HG03558 (cell line): ENCODE results near the gene DPYD.
A peak's percentile ranks its signal among the peaks of the same experiment; 100 is the strongest.
"Not testable (repeated sequence)": the region's sequence is repeated elsewhere in the genome, so short reads cannot be mapped to it uniquely, and the experiment has no call there.

ENCODE experiments used
- ATAC-seq: cut with Tn5 transposase; IDR thresholded peaks from one replicate; pipeline ENCODE4 v1.9.1; 2021; ENCODE audit warnings: moderate number of reproducible peaks; ENCODE audit not compliant: unreplicated experiment; ENCODE audit errors: extremely low read depth

DPYD gene

GRCh38 chr1:97262842-97263241, 658.0 kb downstream of the DPYD start:
- ATAC-seq: no peak

GRCh38 chr1:97258597-97258996, 662.2 kb downstream of the DPYD start:
- no peak for ATAC-seq

- no peak for ATAC-seq
Observed at GRCh38 chr1:97254731-97255463, 665.9 kb downstream of the DPYD start.

GRCh38 chr1:97252925-97253324, 667.9 kb downstream of the DPYD start:
- ATAC-seq: no peak

- ATAC-seq: no peak
Observed at GRCh38 chr1:97252076-97252475, 668.8 kb downstream of the DPYD start.

- no peak for ATAC-seq
Observed at GRCh38 chr1:97247196-97247595, 673.6 kb downstream of the DPYD start.

- ATAC-seq: no peak
Observed at GRCh38 chr1:97245682-97246081, 675.2 kb downstream of the DPYD start.

GRCh38 chr1:97245026-97245425, 675.8 kb downstream of the DPYD start:
- ATAC-seq: no peak

GRCh38 chr1:97243973-97244560, 676.8 kb downstream of the DPYD start:
- ATAC-seq: peak; percentile 59

- no peak for ATAC-seq
Observed at GRCh38 chr1:97238816-97239215, 682.0 kb downstream of the DPYD start.

GRCh38 chr1:97231354-97231753, 689.5 kb downstream of the DPYD start:
- not testable (repeated sequence) for ATAC-seq

- ATAC-seq: no peak
Observed at GRCh38 chr1:97212671-97213070, 708.2 kb downstream of the DPYD start.

- no peak for ATAC-seq
Observed at GRCh38 chr1:97210307-97210706, 710.5 kb downstream of the DPYD start.

GRCh38 chr1:97209381-97209957, 711.4 kb downstream of the DPYD start:
- ATAC-seq: no peak

- ATAC-seq: no peak
Observed at GRCh38 chr1:97207868-97208267, 713.0 kb downstream of the DPYD start.

GRCh38 chr1:97204468-97204867, 716.4 kb downstream of the DPYD start:
- no peak for ATAC-seq

GRCh38 chr1:97202481-97203380, 718.1 kb downstream of the DPYD start:
- ATAC-seq: no peak

GRCh38 chr1:97201641-97202040, 719.2 kb downstream of the DPYD start:
- ATAC-seq: no peak

GRCh38 chr1:97200595-97200994, 720.2 kb downstream of the DPYD start:
- no peak for ATAC-seq

GRCh38 chr1:97196825-97197516, 723.9 kb downstream of the DPYD start:
- ATAC-seq: peak; percentile 59
